GM21526 (cell line): ENCODE data around the gene PPM1B.
"Not testable (repeated sequence)": the region's sequence is repeated elsewhere in the genome, so short reads cannot be mapped to it uniquely, and the experiment has no call there.

ENCODE experiments used
- ATAC-seq: cut with Tn5 transposase; IDR thresholded peaks from one replicate; pipeline ENCODE4 v1.9.1; 2021; ENCODE audit warnings: moderate library complexity; ENCODE audit not compliant: unreplicated experiment, low FRiP score

PPM1B gene

DNA sequence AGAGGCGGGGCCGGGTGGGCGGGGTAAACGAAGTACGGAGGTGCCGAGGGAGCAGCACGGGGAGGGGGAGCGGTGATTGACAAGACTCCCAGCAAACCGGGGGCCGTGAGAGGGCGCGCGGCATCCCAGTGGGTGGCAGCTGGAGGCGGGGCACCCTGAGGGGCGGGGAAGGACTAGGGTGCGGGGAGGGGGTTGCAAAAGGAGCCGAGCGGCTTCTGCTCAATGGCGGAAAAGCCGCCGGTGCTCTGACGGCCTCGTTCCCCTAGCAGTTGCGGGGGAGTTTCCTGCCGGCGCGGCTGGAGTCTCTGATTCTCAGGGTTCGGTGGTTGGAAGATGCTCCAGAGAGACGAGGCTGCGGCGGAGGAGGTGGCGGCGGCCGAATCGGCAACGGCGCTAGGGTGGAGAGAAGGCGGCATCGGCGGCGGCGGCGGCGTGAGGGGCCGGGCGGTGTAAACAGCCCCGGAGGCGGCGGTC is at the start of gene PPM1B:
Gene PPM1B (plus strand): TSS at position 195 of the 474 bp plus-strand sequence. CDS start 32,325 bp downstream, outside the sequence.
- ATAC-seq: peak; percentile 71

DNA sequence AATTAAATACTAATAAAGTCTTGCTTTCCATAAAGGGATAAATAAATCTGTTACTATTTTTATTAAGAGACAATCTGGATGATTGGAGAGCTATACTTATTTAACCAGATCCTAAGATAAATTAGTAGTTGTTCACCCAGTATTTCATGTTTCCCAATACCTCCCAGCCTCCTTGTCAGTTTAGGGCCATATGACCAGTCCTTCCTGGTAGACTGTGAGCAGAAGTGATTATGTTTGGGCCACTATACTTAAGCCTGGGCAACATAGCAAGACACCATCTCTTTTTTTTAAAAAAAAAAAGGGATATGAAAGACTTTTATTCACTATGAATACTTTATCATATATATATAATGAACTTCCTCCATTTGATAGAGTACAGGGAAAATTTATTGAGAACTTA is 48.8 kb upstream of the PPM1B start:
- ATAC-seq: no peak

DNA sequence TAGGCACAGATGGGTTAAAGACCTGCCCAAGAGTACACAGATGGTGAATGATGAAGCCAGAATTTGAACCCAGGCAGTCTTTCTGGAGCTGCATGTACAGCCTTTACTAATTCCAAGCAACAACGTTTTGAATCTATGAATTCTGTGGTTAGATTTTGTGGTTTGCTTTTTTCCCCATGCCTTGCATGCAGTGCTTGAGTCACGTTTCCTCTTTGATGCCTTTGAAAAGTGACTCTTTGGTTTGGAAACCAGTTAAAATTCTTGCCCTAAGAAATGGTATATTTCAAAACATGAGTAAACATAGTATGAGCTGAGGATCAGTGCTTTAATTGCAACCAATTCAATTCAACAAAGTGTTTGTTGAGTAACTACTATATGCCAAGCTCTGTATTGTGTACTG is 48.2 kb upstream of the PPM1B start:
- ATAC-seq: no peak

DNA sequence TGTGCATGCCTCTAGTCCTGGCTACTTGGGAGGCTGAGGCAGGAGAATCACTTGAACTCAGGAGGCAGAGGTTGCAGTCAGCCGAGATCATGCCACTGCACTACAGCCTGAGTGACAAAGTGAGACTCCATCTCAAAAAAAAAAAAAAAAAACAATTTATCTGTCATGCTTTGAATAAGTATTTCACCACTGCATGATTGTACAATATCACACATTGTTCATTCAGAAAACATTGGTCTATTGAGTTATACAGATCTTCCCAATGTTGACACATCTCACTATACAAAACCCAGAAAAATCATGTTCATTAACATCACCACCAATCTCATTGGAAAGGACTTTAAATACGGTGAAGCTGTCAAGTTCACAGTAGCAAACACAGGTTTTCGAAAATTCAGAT is 46.8 kb upstream of the PPM1B start:
- no peak for ATAC-seq

DNA sequence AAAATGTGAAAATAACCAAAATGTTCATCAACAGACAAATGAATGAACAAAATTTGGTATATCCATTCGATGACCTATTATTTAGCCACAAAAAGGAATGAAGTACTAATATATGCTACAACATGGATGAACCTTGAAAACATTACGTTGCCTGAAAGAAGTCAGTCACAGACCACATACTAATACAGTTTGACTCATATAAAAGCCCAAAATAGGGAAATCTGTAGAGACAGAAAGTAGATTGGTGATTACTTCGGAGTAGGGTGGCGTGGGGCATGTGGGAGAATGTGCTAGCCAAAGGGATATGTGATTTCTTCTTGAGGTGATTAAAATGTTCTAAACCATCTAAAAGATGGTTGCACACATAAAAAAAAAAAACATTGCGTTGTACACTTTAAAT is 44.2 kb upstream of the PPM1B start:
- ATAC-seq: no peak

DNA sequence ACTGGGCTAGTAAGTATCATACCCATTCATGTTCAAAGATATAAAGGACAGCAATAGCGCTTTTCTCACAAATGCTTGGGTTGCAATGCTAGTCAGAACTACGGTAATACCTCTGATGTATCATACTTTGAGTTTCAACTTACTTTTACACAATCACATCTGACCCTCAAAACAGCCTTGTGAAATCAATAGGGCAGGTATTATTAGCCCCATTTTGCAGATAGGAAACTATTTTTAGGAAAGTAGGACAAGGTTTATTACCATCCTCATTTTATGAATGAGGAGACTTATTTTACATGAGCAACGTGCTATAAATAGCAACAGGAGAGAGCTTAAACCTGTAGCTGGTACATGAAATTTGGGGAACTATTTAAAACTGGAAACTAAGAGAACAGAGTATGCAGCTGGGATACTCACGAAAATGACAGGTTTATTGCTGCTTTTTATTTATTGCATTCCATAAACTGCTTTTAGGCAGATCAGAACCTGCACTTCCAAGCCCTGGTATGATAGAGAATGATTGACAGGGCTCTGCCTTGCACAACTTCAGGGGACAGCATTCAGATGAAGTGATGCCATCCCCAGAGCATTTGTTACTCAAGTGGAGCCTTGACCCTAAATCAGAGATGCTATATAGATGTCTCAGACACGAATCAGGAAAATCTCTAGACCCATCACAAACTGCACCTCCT is 42.4 kb upstream of the PPM1B start:
- no peak for ATAC-seq

DNA sequence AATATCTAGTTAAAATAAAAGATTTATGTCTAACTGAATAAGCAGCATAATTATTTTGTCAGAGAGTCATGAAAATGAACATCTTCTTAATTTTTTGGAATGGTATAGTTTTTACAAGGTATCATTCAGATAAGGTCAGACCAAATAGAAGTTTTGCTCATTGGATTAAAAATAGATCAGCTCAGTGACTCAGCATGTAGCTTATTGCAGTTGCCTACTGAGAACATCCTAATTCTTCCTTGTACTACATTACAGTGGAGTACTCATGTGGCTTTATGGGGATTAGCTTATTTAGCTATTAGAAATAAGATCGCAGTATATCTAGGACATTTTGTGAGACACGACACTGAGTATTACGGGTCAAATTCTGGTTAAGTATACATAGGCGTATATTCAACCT is 38.2 kb upstream of the PPM1B start:
- ATAC-seq: no peak

DNA sequence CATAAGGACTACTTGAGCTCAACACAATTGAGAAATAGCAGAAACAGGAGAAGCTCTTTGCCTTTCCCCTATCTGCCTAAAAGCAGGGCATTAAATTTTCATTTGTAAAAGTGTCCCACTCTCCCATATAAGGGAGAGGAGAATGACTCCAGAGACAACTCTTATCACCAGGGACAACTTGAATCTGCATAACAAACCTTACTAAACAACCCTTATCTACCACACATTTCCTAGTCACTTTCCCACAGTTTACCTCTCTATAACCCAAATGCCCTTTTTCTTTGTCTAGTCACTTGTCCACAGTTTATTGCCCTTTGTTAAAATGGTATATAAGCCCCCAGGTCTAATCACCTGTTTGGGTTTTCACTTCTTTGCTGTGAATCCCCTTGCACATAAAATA is 37.5 kb upstream of the PPM1B start:
- ATAC-seq: no peak

DNA sequence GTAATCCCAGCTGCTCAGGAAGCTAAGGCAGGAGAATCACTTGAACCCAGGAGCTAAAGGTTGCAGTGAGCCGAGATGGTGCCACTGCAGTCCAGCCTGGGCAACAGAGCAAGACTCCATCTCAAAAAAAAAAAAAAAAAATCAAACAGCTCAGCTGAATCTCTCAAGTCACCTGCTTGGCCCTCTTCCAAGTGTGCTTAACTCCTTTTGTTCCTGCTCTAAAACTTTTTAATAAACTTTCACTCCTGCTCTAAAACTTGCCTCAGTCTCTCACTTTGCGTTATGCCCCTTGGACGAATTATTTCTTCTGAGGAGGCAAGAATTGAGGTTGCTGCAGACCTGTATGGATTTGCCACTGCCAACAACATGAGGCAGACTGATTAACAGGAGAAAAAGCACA is 35.1 kb upstream of the PPM1B start:
- not testable (repeated sequence) for ATAC-seq

DNA sequence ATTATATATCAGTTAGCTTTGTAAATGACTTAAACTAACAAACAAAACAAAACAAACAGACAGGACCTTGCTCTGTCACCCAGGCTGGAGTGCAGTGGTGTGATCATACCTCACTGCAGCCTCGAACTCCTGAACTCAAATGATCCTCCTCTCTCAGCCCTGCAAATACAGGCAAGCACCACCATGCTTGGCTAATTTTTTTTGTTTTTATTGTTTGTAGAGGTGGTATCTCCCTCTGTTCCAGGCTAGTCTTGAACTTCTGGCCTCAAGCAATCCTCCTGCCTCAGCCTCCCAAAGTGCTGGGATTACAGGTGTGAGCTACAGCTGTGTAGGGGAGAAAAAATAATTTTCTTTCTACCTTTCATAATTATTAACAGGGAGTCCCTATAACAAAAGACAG is 33.8 kb upstream of the PPM1B start:
- ATAC-seq: no peak

DNA sequence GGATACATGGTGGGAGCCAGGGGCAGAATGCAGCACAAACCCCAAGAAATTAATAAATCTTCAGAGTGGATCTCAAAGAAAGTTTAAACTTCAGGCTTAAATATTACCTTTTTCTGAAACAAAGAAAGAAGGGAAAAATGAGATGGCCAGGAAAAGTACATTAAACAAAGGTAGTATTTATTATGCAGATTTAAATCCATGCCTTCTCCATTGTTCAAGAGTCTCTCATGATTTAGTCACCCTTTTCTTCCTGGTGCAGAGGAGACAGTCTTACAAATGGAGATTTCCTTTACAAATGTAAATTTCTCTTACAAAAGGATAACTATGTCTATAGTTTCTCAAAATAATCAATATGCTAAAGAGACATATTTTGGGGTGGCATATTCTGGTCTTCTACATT is 33.4 kb upstream of the PPM1B start:
- ATAC-seq: no peak

DNA sequence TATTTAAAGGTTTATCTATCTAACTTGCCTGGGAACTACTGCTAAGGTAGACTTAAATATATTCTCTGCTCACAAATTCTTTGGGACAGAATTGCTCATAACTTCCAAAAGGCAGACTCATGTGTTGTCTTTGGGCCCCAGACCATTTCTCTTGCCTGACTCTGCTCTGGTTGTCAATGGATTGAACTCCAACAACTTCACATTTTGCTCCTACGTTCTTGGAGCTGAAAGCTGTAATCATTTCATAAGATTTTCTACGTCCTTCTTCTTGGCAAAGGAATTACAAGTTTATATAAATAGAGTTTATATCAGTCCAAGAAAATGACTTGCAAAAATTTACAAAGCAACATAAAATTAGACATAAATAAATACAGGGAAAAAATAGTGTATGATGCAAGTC is 32.9 kb upstream of the PPM1B start:
- no peak for ATAC-seq

DNA sequence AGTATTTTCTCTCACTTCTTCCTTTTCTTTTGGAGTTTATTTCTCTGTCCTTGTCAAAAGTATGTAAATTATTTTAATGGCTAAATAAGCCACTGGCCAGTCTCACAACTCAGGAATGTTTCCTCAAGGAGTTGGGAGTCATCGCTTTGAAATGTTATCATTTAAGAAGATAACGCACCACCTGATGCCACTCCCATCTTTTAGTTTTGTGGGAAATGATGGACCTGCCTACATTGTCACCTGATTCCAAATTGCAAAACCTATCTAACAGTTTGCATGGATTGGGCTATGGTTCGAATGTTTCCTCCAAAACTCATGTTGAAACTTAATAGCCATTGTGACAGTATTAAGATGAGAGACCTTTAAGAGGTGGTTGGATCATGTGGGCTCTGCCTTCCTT is 32.4 kb upstream of the PPM1B start:
- no peak for ATAC-seq

DNA sequence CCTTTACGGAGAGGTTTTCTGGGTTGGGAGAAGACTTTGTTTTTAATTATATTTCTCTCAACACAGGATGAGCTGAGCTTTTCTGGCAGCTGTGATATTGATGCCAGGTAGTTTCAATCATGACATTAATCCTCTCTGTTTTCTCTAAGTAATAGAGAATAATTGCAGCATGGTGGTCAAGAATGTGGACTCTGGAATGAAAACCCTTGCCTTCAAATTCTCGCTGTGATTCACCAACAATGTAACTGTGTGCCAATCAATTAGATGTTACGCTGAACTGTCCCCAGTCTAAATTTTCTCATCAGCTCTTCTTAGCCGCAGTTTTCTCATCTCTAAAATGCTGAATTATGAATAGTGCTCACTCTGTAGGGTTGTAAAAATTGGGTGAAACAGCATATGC is 31.6 kb upstream of the PPM1B start:
- no peak for ATAC-seq

DNA sequence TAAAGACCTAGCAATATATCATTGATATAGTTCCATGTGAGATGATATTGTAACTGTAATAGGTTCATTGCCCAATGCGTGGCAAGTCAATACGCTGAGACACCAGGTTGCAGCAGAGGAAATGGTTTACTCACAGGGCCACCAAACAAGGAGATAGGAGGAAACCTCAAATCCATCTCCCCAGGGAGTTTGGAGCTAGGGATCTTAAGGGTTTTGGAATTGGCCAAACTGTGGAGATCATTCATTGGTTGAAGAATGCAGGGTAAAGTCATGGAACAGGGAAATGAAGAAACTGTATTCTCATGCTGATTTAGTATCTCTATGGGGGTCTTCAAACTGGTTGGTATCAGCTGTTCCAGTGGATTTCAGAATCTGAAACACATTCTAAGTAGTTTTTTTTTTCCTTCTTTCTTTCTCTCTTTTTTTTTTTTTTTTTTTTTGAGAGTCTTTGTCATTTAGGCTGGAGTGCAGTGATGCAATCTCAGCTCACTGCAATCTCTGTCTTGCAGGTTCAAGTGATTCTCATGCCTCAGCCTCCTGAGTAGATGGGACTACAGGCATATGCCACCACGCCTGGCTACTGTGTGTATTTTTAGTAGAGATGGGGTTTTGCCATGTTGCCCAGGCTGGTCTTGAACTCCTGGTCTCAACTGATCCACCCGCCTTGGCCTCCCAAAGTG is 30.7 kb upstream of the PPM1B start:
- ATAC-seq: no peak

DNA sequence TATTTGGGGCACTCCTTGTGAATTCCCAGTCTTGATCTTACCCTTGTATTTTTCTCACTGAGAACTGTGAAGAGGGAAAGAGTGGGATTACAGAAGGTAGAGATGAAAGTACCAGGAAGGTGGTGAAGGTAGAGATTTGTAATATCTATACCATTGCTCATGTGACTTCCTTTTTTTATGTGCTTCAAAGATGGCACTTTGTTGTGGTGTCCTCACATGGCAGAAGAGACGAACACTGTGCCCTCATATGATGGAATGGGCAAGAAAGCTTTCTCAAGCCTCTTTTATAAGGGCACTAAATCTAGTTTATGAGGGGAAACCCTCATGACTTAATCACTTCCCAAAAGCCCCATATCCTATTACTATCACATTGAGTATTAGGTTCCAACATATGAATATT is 28.9 kb upstream of the PPM1B start:
- ATAC-seq: no peak

DNA sequence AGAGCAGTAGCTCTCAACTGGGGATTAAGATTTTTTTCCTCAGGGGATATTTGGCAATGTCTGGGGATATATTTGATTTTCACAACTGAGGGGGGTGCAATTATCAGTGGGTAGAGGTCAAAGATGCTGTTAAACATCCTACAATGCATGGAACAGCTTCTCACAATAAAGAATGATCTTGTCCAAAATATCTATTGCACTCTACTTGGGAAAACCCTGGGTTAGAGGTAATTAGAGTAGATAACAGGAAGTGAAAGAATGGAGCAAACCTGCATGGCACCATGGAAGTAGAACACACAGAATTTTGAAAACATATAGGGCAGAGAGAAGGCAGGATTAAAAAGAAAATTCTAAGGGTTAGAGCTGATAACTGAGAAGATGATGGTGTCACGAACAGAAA is 26.4 kb upstream of the PPM1B start:
- ATAC-seq: no peak

DNA sequence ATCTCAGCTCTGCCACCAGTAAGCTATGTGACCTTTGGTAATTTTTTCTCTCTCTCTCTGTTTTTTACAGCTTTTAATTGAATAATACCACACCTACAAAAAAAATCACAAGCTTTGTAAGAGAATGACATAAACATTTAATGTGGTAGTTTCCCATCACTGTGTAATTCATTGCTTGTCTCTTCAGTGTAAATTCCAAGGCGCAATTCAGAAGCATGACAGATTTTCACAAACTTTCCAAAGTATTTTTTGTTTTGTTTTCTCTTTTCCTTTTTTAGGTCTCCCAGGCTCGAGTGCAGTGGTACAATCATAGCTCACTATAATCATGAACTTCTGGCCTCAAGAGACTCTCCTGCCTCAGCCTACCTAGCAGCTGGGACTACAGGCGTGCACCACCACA is 25.0 kb upstream of the PPM1B start:
- no peak for ATAC-seq

DNA sequence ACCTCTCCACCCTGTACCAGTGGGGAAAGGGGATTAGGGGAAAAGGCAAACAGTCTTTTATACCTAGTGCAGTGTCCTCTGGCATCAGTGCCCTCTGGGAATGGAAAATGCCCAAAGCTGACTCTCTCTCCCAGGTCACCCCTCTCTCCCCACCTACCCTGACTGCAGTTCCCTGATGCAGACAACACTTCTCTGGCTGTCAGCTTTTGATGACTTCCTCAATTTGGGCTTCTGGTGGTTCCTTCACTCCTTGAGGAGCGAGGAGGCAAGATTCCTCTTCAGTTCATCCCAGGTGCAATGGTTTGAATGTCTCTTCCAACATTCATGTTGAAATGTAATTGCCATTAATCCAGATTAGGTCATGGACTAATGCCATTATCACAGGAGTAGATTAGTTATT is 19.7 kb upstream of the PPM1B start:
- no peak for ATAC-seq

DNA sequence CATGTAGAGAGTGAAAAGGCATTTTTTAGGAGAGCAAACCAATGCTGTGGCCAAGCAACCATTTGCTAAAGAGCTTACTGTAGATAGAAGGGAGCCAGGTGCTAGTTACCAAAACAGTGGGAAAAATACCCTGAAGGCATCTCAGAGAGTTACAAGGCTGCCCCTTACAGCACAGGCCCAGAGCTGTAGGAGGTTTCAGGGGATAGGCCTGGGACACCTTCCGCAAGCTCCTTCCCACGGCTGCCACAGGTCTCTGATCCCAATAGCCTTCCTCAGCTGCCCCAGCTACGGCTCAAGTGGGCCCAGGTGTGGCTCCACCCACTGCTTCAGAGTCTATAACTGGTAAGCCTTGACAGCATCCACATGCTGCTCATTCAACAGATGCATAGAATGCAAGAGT is 18.2 kb upstream of the PPM1B start:
- ATAC-seq: no peak

DNA sequence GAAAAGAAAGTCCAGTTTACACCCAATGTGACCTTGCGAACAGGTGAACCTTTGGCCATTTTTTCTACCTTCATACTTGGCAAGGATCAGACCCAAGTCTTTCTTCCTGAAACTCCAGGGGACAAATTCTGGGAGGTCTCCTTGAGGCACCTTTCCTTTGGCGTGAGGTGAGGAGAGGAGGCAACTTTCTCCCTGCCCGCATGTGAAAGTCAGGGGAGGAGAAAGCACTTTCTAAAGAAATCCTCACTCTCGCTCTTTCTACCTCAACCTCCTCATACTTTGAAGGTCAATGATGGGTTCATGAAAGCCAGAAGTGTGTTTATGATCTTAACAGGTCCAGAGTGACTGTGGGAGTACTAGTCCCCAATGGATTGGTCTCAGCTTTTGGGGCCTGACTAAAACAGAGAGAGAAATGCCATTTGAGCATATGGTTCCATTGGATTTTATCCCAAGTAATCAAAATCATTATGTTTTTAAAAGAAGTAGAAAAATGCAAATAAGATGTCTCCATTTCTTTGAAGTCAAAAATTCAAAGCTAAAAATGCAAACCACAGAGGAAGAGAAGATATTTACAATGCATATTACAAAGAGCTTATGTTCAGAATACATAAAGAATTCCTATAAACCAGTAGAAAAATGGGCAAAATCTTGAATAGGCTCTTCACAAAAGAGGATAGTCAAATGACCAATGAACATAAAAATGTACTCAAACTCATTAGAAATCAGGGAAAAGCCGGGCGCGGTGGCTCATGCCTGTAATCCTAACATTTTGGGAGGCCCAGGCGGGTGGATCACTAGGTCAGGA is 15.6 kb upstream of the PPM1B start:
- no peak for ATAC-seq
